HG02798 (cell line): ENCODE results near the gene CPA4.

Experiments
- ATAC-seq: cut with Tn5 transposase; IDR thresholded peaks from one replicate; pipeline ENCODE4 v1.9.1; 2021; ENCODE audit warnings: mild to moderate bottlenecking; ENCODE audit not compliant: unreplicated experiment, poor library complexity

CPA4 gene

GRCh38 chr7:130341882-130342281, 48.9 kb downstream of the CPA4 start:
- ATAC-seq = no peak

DNA sequence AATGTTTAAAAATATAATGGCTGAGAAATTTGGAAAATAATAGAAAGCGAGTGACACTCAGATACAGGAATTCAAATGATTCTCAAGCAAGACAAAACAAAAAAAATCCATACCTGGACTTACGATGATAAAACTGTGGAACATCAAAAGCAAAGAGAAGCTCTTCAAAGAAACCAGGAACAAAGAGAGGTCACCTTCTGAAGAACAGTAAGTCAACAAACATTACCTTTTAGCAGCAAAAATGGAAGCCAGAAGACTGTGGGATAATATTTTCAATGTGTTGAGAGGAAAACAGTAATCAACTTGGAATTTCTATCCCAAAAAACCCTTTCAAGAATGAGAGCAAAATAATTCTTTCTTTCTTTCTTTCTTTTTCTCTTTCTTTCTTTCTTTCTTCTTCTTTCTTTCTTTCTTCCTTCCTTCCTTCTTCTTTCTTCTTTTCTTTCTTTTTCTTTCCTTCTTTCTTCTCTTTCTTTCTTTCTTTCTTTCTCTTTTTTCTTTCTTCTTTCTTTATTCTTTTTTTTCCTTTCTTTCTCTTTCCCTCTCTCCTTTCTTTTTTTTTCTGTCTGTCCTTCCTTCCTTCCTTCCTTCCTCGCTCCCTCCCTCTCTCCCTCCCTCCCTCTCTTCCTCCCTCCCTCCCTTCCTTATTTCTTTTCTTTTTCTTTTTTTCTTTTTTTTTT, 49.9 kb downstream of the CPA4 start:
- no peak for ATAC-seq

- ATAC-seq = no peak
Measured at GRCh38 chr7:130344271-130344866, 51.4 kb downstream of the CPA4 start, which contains the start of gene CPA5. Gene CPA5, plus strand, starts transcription at chr7:130344816. Its CDS starts 1,670 bp downstream, at chr7:130346486.

DNA sequence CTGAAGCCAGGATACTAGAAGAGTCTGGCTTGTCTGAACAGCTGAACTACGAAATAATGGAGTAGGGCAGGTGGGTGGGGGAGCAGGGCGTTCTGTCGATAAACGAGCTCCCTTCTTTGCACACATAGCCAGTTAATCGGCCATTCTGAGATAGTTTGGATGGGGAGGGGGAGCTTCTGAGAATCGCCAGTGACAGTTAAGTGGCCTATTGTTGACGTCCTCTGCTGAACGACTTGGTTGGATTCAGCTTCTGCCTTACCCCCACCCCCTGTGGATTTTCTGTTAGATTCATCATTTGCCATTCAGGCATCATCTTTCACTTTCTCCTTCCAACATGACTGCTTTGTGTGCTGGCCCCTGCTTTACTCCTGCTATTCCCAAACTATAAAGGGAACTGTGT, 52.2 kb downstream of the CPA4 start:
- no peak for ATAC-seq

DNA sequence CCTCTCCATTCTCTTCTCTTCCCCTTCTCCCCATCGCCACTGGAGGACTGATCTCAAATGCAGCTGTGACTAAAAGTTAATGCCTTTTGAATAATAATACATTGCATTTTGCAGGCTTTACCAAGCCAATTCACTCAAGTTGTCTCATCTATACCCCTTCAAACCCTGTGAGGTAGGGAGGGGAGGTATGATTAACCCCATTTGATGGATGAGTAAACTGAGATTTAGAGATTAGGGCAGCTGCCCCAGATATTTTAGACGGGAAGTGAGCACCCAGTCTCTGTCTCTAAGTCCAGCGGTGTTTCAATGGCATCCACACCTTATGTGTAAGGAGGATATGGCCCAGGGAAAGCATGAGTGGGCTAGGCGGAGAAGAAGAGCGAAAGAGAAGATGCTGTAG, 52.8 kb downstream of the CPA4 start:
- no peak for ATAC-seq

DNA sequence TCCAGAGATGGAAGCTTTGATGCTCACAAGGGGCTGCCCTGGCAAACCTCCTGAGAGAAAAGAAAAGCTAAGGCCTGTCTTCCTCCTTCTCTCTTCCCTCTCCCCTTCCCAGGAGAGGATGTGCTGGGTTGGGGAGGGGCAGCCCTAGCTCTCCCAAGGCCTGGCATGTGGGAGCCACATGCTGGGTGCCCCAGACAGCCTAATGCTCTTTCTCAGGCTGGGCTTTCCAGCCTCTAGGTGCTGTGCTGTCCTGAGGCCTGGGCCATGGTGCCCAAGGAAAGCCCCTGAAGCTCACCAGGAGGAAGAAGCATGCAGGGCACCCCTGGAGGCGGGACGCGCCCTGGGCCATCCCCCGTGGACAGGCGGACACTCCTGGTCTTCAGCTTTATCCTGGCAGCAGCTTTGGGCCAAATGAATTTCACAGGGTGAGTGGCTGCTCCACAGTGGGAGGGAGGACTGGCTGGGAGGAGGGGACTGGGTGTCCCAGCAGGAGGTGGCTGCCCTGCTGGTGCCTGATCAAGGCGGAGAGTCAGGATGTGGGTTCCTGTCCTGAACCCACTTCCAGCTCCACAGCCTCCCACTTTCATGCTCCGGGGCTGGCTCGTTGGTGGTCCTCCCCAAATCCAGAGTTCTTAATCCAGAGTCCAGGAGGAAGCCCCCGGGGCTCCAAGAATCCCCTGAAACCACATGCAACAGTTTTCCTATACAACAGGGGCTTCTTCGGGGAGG, 53.4 kb downstream of the CPA4 start:
- no peak for ATAC-seq

DNA sequence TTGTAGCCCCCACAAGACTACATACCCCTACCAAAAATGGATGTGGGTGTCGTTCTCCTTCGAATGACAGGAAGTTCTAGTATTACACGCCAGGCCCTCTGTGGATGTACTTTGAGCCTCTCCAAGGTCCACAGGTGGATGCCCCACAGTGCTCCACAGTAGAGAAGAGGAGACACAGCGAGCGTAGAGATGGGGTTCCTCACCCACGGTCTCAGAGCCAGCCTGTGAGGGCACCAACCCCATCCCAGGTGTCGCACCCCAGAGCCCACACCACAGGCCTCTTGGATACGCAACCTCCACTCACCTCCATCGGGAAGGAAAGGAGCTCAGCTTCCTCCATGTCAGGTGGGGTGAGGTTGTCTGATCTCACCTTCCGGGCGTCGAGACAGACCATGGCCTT, 54.0 kb downstream of the CPA4 start:
- no peak for ATAC-seq

- ATAC-seq = no peak
Measured at GRCh38 chr7:130349911-130350782, 57.2 kb downstream of the CPA4 start.

- ATAC-seq = no peak
Measured at GRCh38 chr7:130350945-130351790, 58.2 kb downstream of the CPA4 start.

- no peak for ATAC-seq
Measured at GRCh38 chr7:130351791-130352090, 58.8 kb downstream of the CPA4 start.

DNA sequence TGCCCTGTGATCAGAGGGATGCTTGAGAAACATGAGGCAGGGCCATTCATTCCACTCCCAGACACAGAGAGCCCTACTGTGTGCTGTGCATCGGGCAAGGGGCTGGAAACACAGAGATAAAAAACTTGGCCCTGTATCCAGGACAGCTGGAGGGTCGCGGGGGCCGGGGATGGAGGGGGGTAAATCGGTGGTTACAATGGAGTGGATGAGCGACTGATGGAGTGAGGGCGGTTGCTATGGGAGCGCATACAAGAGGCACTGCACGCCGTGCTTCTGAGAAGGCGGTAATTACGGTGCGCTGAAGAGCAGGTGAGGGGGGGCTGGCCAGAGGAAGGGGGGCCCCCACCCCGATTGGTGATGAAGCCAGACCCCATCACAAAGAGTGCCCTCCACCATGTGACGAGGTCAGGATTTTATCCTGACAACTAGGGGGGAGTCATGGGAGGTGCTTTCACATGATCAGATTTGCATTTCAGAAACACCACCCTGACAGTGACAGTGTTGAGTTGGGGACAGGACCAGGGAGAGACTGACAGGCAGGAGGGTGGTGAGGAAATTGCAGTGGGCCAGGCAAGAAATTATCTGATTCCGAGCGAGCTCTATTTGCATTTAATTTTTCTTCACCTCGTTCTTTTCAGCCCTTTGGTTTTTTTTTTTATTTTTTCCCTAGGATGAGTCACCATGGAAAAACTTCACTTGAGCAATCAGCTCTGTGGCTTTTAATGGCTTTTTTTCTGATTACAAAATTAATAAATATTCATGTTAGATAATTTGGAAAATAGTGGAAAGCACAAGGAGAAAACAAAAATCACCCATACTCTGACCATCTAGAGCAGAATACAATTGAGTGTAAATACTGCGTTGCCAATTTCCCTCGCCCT, 59.5 kb downstream of the CPA4 start:
- no peak for ATAC-seq

DNA sequence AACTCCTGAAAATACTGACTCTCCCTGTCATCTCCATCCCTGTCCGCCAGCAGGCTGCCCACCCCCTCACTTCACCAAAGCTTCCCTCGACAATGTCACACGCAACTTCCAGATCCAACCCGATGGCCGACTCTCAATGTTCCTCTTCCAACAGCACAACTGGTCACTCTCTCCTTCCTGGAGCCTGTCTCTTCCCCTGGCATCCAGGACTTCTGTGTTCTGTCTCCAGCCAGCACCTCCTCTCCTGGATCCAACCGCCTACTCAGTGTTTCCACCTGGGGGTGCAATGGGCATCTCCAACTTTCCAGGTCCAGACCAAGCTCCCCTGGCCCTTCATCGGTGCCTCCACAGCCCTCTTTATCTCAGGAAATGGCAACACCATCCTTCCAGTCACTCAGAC, 60.2 kb downstream of the CPA4 start:
- ATAC-seq = no peak

GRCh38 chr7:130356121-130356875, 63.3 kb downstream of the CPA4 start:
- no peak for ATAC-seq

DNA sequence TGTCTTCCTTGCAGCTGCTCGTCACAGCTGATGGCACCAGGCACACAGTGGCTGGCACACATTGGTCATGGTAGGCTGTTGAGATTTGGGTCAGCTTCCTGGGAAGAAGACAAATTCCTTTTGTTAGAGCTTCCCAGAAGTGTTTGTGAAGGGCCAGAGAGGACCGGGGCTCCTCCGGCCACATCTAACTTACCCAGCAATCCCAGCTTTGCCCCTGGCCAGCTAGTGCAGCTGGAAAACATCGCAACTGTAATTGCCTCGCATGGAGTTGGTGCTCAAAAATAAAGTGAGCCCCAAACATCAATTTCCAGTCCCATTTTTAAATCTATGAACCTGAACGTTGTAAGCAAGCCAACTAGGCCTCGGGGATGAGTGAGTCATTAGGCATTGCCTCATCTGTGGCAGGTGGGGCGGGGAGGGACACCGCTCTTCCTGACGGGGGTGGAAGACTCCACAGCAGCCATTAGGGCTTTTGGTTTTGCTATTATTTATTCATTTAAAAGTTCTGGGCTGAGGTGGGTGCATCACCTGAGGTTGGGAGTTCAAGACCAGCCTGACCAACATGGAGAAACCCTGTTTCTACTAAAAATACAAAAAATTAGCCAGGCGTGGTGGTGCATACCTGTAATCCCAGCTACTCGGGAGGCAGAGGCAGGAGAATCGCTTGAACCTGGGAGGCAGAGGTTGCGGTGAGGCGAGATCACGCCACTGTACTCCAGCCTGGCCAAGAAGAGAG, 64.1 kb downstream of the CPA4 start:
- ATAC-seq = no peak

DNA sequence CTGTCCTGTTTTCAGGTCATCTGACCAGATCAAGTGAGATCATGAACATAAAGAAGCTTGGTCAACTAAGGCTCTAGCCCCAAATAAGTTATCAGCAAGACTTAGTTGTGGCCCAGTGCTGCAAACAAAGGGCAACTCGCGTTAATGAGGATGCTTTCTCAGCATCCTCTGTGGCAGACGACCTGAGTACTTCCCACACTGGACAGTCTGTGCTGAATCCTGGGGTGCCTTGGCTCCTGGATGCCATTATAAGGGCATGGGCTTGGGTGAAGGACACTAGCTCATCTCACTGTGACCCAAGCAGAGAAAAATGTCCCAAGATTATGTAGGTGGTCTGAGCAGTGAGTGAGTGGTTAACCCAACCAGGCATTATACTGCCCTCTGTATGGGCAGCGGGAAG, 65.5 kb downstream of the CPA4 start:
- ATAC-seq = no peak

DNA sequence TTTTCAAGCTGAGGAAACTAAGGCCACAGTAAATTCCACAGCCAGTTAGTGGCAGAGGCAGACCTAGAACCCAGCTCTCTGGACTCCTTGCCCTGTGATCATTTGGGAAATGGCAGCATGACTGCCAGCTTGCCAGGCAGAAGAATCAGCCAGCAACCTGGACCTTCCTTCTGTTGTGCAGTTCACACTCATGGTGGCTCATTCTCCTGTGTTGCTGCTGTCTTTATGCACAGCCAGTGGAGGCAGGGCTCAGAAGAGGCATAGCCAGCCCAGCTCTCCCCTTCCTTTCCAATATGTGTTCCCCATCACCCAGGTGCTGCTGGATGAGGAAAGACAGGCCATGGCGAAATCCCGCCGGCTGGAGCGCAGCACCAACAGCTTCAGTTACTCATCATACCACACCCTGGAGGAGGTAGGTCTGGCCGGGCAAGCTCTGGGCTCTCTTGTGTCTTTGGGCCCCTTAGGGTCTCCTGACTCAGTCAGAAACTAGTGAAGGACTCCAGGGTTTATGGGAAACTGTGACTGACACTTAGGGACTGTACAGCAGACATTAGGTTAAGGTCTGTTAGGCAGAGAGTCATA, 66.4 kb downstream of the CPA4 start:
- ATAC-seq = no peak

GRCh38 chr7:130360518-130360917, 67.6 kb downstream of the CPA4 start:
- no peak for ATAC-seq
